SK-N-MC (cell line): Measurements from ENCODE around the gene BECN2.

ENCODE experiments used
- EZH2 ChIP-seq: fragments of 200-600 bp; sonication (generic); IDR thresholded peaks from one replicate; pipeline ENCODE4 v1.6.1; 2017; ENCODE audit warnings: antibody characterized with exemption
- POLR2AphosphoS5 ChIP-seq: IDR thresholded peaks from 2 replicates; pipeline ENCODE4 v1.6.1; 2012; ENCODE audit warnings: mild to moderate bottlenecking, low read depth, low read length, borderline replicate concordance

GRCh38 chr1:241934866-241935265 lies 22.7 kb upstream of the BECN2 start:
- no peak for TF ChIP-seq EZH2
- TF ChIP-seq POLR2AphosphoS5, result no peak
